PC-9 (cell line): ENCODE data around the gene ARRB1. TPM values are rescaled to one million over a fixed set of nuclear protein-coding genes. Genes with fewer than 3 reads are reported as not detected.
A peak's percentile ranks its signal among the peaks of the same experiment; 100 is the strongest.

Experiments used
- BruUV-seq: library from RNA; stranded (reverse); fragments of 400-500 nt; replicated peaks from 2 replicates; lab custom pipeline; 2021; lab: Mats Ljungman, UMichigan
- CTCF ChIA-PET: fragments of 300-600 bp; sonication (Branson Sonifier 250); formaldehyde crosslinking; loops from one replicate; lab custom pipeline; 2022; ENCODE audit warnings: antibody characterized with exemption; lab: Charles Lee
- POLR2A ChIA-PET: fragments of 300-600 bp; sonication (Branson Sonifier 250); formaldehyde crosslinking; loops from one replicate; lab custom pipeline; 2022; ENCODE audit warnings: antibody characterized with exemption; ENCODE audit not compliant: unreplicated experiment; lab: Charles Lee
- DNase-seq, 2 experiments: peaks; one replicate each; pipeline versions ENCODE4 v3.0.0 to v3.0.0-alpha.2; 2015 to 2022; ENCODE audit warnings: mixed read lengths in 1 of 2
- H2AFZ ChIP-seq: fragments of 200-600 bp; sonication (generic); 2 replicates; pipeline ENCODE4 v1.8.1; 2017; ENCODE audit warnings: antibody characterized with exemption
- H3F3A ChIP-seq: fragments of 200-600 bp; sonication (generic); 2 replicates; pipeline ENCODE4 v1.8.1; 2017; ENCODE audit warnings: antibody characterized with exemption, mild to moderate bottlenecking, low read depth; ENCODE audit not compliant: insufficient read depth
- H3K27ac ChIP-seq: fragments of 200-600 bp; sonication (generic); 2 replicates; pipeline ENCODE4 v1.6.1; 2016; ENCODE audit warnings: mixed run types
- H3K27me3 ChIP-seq: fragments of 200-600 bp; sonication (generic); 2 replicates; pipeline ENCODE4 v1.6.1; 2016; ENCODE audit warnings: low read depth, mixed run types; ENCODE audit not compliant: insufficient read depth
- H3K36me3 ChIP-seq: fragments of 200-600 bp; sonication (generic); 2 replicates; pipeline ENCODE4 v1.6.1; 2016; ENCODE audit warnings: low read depth, mixed run types
- H3K4me1 ChIP-seq: fragments of 200-600 bp; sonication (generic); replicated peaks from 2 replicates; pipeline ENCODE4 v1.6.1; 2016; ENCODE audit warnings: mixed run types; ENCODE audit not compliant: insufficient read depth
- H3K4me2 ChIP-seq: fragments of 200-600 bp; sonication (generic); 2 replicates; pipeline ENCODE4 v1.6.1; 2017; ENCODE audit warnings: mixed run types
- H3K4me3 ChIP-seq: fragments of 200-600 bp; sonication (generic); 2 replicates; pipeline ENCODE4 v1.6.1; 2016; ENCODE audit warnings: mixed run types
- H3K79me2 ChIP-seq: fragments of 200-600 bp; sonication (generic); 2 replicates; pipeline ENCODE4 v1.6.1; 2017; ENCODE audit warnings: low read depth, mixed run types
- H3K9me2 ChIP-seq: fragments of 200-600 bp; sonication (generic); 2 replicates; pipeline ENCODE4 v1.8.1; 2017; ENCODE audit warnings: mild to moderate bottlenecking; ENCODE audit not compliant: insufficient read depth
- H3K9me3 ChIP-seq: fragments of 200-600 bp; sonication (generic); 2 replicates; pipeline ENCODE4 v1.8.1; 2016; ENCODE audit warnings: low read depth; ENCODE audit not compliant: insufficient read depth
- H4K20me1 ChIP-seq: fragments of 200-600 bp; sonication (generic); 2 replicates; pipeline ENCODE4 v1.8.1; 2017; ENCODE audit not compliant: insufficient read depth
- EZH2 ChIP-seq: fragments of 200-600 bp; sonication (generic); IDR thresholded peaks from 2 replicates; pipeline ENCODE4 v1.8.0; 2017; ENCODE audit warnings: antibody characterized with exemption, low read depth
- intact Hi-C: fragments of 100-400 bp; cut with micrococcal nuclease; formaldehyde crosslinking; loops from one replicate; pipeline ENCODE4 v1.10.0; 2022; ENCODE audit not compliant: unreplicated experiment
- total RNA-seq: library from RNA; stranded (reverse); gene quantifications from 2 replicates; pipeline ENCODE4 v1.2.3, GENCODE V29; 2021
- TF ChIP-seq, protein P1 (sequence below): fragments of 200-600 bp; sonication (generic); conservative IDR thresholded peaks from 2 replicates; pipeline ENCODE4 v1.6.1; 2017; ENCODE audit warnings: mixed run types, antibody characterized with exemption, mild to moderate bottlenecking, moderate library complexity

The ARRB1 gene
- total RNA-seq, 1 experiment from 2014 or later = 31.8 TPM

DNA sequence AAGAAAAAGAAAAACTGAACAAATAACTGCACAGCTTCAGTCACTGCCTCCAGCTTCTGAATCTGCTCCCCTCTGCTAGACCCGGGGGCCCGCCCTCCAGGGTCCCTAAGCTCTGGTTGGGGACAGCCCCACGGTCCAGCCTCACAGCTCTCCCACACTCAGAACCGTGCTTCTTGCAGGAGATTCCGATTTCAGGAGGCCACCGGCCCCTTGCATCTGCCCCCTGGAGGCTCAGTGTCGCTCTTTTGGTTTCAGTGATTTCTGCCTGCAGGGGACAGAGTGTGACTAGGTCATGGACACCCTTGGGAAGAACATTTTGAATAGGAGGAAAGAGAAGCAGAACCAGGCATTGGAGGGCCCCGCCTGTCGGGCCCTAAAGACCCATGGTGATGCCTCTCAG, 24.7 kb upstream of the ARRB1 start:
- no peak overlapping the region for H3K4me2 ChIP-seq
- POLR2A ChIA-PET = no interaction called here
- H2AFZ ChIP-seq = no peak overlapping the region
- intact Hi-C loops = no loop called here
- H3K4me1 ChIP-seq = peaks cover 38% of the 10 kb centered on the region
- no TSS peak for BruUV-seq
- H3K9me3 ChIP-seq = no peaks in the 10 kb centered on the region
- no peaks in the 10 kb centered on the region for H3K36me3 ChIP-seq
- H3K79me2 ChIP-seq = no peaks in the 10 kb centered on the region
- no peaks in the 10 kb centered on the region for H3K9me2 ChIP-seq
- DNase-seq = no peak
- TF ChIP-seq EZH2 = no peak
- H3K27me3 ChIP-seq = no peaks in the 10 kb centered on the region
- H3K27ac ChIP-seq = no peak overlapping the region
- CTCF ChIA-PET = interaction anchor here (0.6 kb wide), 1 partner anchor 652 kb away, joined by 3 read pairs; no protein-coding TSS in a partner anchor
- H3K4me3 ChIP-seq = no peak overlapping the region
- H4K20me1 ChIP-seq = no peaks in the 10 kb centered on the region
- H3F3A ChIP-seq = peaks cover 27% of the 10 kb centered on the region

DNA sequence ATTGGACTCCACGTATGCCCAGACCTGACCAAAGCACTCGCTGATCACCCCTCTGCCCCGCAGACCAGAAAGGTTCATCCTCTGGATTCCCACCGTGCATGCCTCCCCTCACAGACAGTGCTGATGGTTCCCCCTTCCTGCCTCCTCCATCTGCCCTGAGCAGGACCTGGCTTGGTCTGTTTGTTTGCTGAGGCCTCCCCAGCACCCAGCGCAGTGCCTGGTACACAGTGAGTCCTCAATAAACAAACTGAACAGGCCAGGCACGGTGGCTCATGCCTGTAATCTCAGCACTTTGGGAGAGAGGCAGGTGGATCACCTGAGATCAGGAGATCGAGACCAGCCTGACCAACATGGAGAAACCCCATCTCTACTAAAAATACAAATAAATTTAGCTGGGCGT, 24.2 kb upstream of the ARRB1 start:
- no peaks in the 10 kb centered on the region for H3K79me2 ChIP-seq
- no peak overlapping the region for H3K4me2 ChIP-seq
- peaks cover 27% of the 10 kb centered on the region for H3F3A ChIP-seq
- no peak overlapping the region for H3K4me3 ChIP-seq
- intact Hi-C loops = no loop called here
- BruUV-seq = no TSS peak
- H3K27ac ChIP-seq = no peak overlapping the region
- H2AFZ ChIP-seq = no peak overlapping the region
- peaks cover 32% of the 10 kb centered on the region for H3K4me1 ChIP-seq
- DNase-seq = no peak
- no peaks in the 10 kb centered on the region for H3K9me3 ChIP-seq
- H3K9me2 ChIP-seq = no peaks in the 10 kb centered on the region
- H3K27me3 ChIP-seq = no peaks in the 10 kb centered on the region
- ChIA-PET CTCF (interaction anchor here (0.6 kb wide), 1 partner anchor 651 kb away, joined by 3 read pairs; no protein-coding TSS in a partner anchor), POLR2A (no interaction called here)
- no peak for TF ChIP-seq EZH2
- TF ChIP-seq, protein P1, sequence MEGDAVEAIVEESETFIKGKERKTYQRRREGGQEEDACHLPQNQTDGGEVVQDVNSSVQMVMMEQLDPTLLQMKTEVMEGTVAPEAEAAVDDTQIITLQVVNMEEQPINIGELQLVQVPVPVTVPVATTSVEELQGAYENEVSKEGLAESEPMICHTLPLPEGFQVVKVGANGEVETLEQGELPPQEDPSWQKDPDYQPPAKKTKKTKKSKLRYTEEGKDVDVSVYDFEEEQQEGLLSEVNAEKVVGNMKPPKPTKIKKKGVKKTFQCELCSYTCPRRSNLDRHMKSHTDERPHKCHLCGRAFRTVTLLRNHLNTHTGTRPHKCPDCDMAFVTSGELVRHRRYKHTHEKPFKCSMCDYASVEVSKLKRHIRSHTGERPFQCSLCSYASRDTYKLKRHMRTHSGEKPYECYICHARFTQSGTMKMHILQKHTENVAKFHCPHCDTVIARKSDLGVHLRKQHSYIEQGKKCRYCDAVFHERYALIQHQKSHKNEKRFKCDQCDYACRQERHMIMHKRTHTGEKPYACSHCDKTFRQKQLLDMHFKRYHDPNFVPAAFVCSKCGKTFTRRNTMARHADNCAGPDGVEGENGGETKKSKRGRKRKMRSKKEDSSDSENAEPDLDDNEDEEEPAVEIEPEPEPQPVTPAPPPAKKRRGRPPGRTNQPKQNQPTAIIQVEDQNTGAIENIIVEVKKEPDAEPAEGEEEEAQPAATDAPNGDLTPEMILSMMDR = no peak
- no peaks in the 10 kb centered on the region for H3K36me3 ChIP-seq
- no peaks in the 10 kb centered on the region for H4K20me1 ChIP-seq

DNA sequence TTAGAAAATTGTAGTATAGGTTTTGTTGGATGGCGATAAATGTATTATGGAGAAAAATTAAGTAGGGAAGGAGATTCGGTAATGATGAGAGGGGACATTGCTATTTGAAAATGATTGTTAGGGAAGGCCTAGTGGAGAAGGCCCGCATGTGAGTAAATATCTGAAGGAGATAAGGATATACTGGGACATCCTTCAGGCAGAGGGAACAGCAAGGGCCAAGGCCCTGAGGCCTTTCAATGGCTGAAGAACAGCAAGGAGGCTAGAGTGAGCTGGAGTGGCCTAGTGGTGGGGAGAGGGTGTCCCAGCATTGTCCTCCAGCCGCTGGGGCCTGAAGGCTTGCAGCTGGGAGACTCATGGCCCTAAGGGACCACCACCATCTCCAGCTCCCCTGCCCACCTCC, 23.2 kb upstream of the ARRB1 start:
- no peaks in the 10 kb centered on the region for H3K79me2 ChIP-seq
- CTCF ChIA-PET = no interaction called here
- TF ChIP-seq, protein P1 = no peak
- TF ChIP-seq EZH2 = no peak
- H2AFZ ChIP-seq = no peak overlapping the region
- H3K27ac ChIP-seq = no peak overlapping the region
- no peaks in the 10 kb centered on the region for H3K9me2 ChIP-seq
- H4K20me1 ChIP-seq = no peaks in the 10 kb centered on the region
- no peaks in the 10 kb centered on the region for H3K27me3 ChIP-seq
- peaks cover 18% of the 10 kb centered on the region for H3F3A ChIP-seq
- H3K9me3 ChIP-seq = no peaks in the 10 kb centered on the region
- intact Hi-C loops = no loop called here
- DNase-seq = no peak
- BruUV-seq = no TSS peak
- peaks cover 27% of the 10 kb centered on the region for H3K4me1 ChIP-seq
- H3K36me3 ChIP-seq = no peaks in the 10 kb centered on the region
- no peak overlapping the region for H3K4me3 ChIP-seq
- H3K4me2 ChIP-seq = no peak overlapping the region
- POLR2A ChIA-PET = no interaction called here

GRCh38 chr11:75373201-75373600, 21.7 kb upstream of the ARRB1 start:
- intact Hi-C loops = no loop called here
- Histone ChIP-seq H3K9me2 (no peaks in the 10 kb centered on the region), H3K36me3 (no peaks in the 10 kb centered on the region), H3K4me3 (no peak overlapping the region), H2AFZ (no peak overlapping the region), H3K27ac (no peak overlapping the region; the same call in 1 of the 2 replicates), H4K20me1 (no peaks in the 10 kb centered on the region), H3K4me1 (peaks cover 26% of the 10 kb centered on the region), H3K79me2 (no peaks in the 10 kb centered on the region), H3K27me3 (no peaks in the 10 kb centered on the region), H3K4me2 (peak overlapping the region; percentile 61; the same call in 1 of the 2 replicates), H3K9me3 (no peaks in the 10 kb centered on the region), H3F3A (peaks cover 14% of the 10 kb centered on the region)
- no peak for TF ChIP-seq EZH2
- TF ChIP-seq, protein P1 = no peak
- DNase-seq = no peak
- no TSS peak for BruUV-seq
- POLR2A ChIA-PET = interaction anchor here (0.5 kb wide), 1 partner anchor 44 kb away, joined by 3 read pairs; no protein-coding TSS in a partner anchor
- CTCF ChIA-PET = interaction anchor here (1.4 to 1.7 kb wide), 2 partner anchors 8 to 33 kb away, joined by 3 to 6 read pairs; no protein-coding TSS in a partner anchor
